Prostate gland (tissue), 2 donors: ENCODE measurements around the gene USP47. TPM values are rescaled to one million over a fixed set of nuclear protein-coding genes. Genes with fewer than 3 reads are reported as not detected.

Experiments used
- DNase-seq: peaks from one replicate; pipeline ENCODE4 v3.0.0-alpha.2; 2019; ENCODE audit warnings: low spot score
- H3K27ac ChIP-seq, 2 donors: fragments of 200-600 bp; sonication (generic); 2 replicates each; pipeline ENCODE4 v1.5.1; 2017 to 2019
- H3K27me3 ChIP-seq: fragments of 200-600 bp; sonication (generic); replicated peaks from 2 replicates; pipeline ENCODE4 v1.5.1; 2019; ENCODE audit not compliant: insufficient read depth
- H3K36me3 ChIP-seq, 2 donors: fragments of 200-600 bp; sonication (generic); 1 replicate in 1 of 2; 2 replicates in 1 of 2; pipeline versions ENCODE4 v1.5.1 to v1.8.1; 2017 to 2019
- H3K4me1 ChIP-seq: fragments of 200-600 bp; sonication (generic); replicated peaks from 2 replicates; pipeline ENCODE4 v1.5.1; 2019
- H3K4me3 ChIP-seq, 2 donors: fragments of 200-600 bp; sonication (generic); 2 replicates each; pipeline ENCODE4 v1.5.1; 2017 to 2019
- H3K9me3 ChIP-seq: fragments of 200-600 bp; sonication (generic); 2 replicates; pipeline ENCODE4 v1.5.1; 2017
- POLR2A ChIP-seq: fragments of 450-650 bp; IDR thresholded peaks from one replicate; pipeline ENCODE4 v1.6.1; 2016; ENCODE audit warnings: antibody characterized with exemption, mild to moderate bottlenecking
- POLR2AphosphoS5 ChIP-seq: sonication (generic); formaldehyde crosslinking; IDR thresholded peaks from one replicate; pipeline ENCODE4 v1.6.1; 2017; ENCODE audit warnings: antibody characterized with exemption
- WGBS: methylation state at CpG from one replicate; pipeline ENCODE4 v1.1.5; 2018; 5-methylcytosine and 5-hydroxymethylcytosine counted together
- intact Hi-C: fragments of 100-400 bp; cut with DNase I; formaldehyde crosslinking; loops from one replicate; pipeline ENCODE4 v1.14.2; 2022
- total RNA-seq, 2 donors: library from RNA; depleted of rRNA; stranded (reverse); fragments of >200 nt; gene quantifications; one replicate each; pipeline ENCODE4 v1.1.0, GENCODE V29; 2016
- TF ChIP-seq, protein P1 (sequence below), 4 experiments: fragments of 200-600 bp in 2 of 4; fragments of 450-650 bp in 2 of 4; sonication (generic) in 2 of 4; IDR thresholded peaks; 1 replicate in 3 of 4; 2 replicates in 1 of 4; pipeline ENCODE4 v1.5.1; 2016 to 2019; ENCODE audit warnings: antibody characterized with exemption in 4 of 4, mild to moderate bottlenecking in 2 of 4, moderate library complexity in 2 of 4

The USP47 gene
- total RNA-seq, 2 donors from 2014 or later = 58.4 to 76.6 TPM

GRCh38 chr11:11923828-11924227 is 82.1 kb downstream of the USP47 start:
- Histone ChIP-seq H3K4me1 (no peaks in the 10 kb centered on the region), H3K9me3 (no peaks in the 10 kb centered on the region), H3K27me3 (no peaks in the 10 kb centered on the region), H3K4me3 (no peak overlapping the region), H3K27ac (no peak overlapping the region), H3K36me3 (no peaks in the 10 kb centered on the region)
- no peak for TF ChIP-seq POLR2A
- TF ChIP-seq, protein P1, sequence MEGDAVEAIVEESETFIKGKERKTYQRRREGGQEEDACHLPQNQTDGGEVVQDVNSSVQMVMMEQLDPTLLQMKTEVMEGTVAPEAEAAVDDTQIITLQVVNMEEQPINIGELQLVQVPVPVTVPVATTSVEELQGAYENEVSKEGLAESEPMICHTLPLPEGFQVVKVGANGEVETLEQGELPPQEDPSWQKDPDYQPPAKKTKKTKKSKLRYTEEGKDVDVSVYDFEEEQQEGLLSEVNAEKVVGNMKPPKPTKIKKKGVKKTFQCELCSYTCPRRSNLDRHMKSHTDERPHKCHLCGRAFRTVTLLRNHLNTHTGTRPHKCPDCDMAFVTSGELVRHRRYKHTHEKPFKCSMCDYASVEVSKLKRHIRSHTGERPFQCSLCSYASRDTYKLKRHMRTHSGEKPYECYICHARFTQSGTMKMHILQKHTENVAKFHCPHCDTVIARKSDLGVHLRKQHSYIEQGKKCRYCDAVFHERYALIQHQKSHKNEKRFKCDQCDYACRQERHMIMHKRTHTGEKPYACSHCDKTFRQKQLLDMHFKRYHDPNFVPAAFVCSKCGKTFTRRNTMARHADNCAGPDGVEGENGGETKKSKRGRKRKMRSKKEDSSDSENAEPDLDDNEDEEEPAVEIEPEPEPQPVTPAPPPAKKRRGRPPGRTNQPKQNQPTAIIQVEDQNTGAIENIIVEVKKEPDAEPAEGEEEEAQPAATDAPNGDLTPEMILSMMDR (IDR thresholded peaks at IDR 0.05) = no peak
- no peak for TF ChIP-seq POLR2AphosphoS5
- no peak for DNase-seq
- intact Hi-C loops = no loop called here

DNA sequence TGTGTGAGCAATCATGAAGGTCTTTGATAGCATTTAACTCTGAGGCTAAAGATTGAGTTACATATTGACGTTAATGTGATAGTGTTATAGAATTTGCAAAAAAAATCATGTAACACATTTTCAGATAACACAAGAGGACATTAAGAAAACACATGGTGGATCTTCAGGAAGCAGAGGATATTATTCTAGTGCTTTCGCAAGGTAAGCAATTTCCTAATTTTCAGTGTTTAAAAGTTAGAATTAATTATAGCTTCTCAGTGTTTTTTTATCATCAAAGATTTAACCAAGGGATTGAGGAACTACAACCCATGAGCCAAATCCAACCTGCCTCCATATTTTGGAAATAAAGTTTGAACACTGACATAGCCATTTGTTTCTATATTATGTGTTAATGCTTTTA is 88.1 kb downstream of the USP47 start:
- no peak overlapping the region for H3K27ac ChIP-seq
- intact Hi-C loops = loop anchor here (2.0 to 5.0 kb wide), 2 partner anchors 115 to 352 kb away; no protein-coding TSS in a partner anchor
- no peak overlapping the region for H3K4me3 ChIP-seq
- no peaks in the 10 kb centered on the region for H3K9me3 ChIP-seq
- WGBS = 90% methylated on average over 2 of the region's 2 CpGs
- H3K36me3 ChIP-seq = no peaks in the 10 kb centered on the region
- no peaks in the 10 kb centered on the region for H3K27me3 ChIP-seq
- no peak for TF ChIP-seq POLR2AphosphoS5
- no peak for TF ChIP-seq POLR2A
- TF ChIP-seq, protein P1 (IDR thresholded peaks at IDR 0.05) = no peak
- no peak for DNase-seq
- no peaks in the 10 kb centered on the region for H3K4me1 ChIP-seq

DNA sequence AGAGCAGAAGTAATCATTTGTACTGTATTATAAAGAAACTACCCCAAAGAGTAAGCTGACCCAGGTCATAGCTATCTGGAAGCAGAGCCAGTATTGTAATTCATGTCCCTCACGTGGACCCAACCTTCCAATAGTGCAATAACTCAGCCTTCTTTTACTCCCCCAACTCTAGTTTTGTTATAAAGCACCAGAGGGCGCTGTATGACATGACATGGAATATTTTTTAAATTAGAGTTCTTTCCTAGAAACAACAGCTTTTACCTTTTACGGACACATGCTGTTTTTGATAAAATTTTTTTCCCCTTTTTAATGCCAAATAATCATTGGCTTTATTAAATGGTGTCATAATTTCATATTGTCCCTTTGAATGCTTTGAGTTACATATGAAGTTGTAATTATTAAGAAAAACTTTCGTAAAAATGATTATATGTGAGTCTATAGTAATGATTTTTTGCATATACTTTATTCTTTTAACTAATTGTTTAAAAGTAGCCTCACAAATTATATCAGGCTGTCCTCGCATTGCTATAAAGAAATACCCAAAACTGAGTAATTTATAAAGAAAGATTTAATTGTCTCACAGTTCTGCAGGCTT is 89.8 kb downstream of the USP47 start:
- DNase-seq = peak; percentile 12
- H3K27ac ChIP-seq = no peak overlapping the region

GRCh38 chr11:11935536-11935935 is 93.8 kb downstream of the USP47 start:
- Histone ChIP-seq H3K27ac (no peak overlapping the region), H3K36me3 (no peaks in the 10 kb centered on the region), H3K4me3 (no peak overlapping the region), H3K4me1 (no peaks in the 10 kb centered on the region), H3K27me3 (no peaks in the 10 kb centered on the region), H3K9me3 (no peaks in the 10 kb centered on the region)
- TF ChIP-seq POLR2AphosphoS5 (no peak), POLR2A (no peak)
- TF ChIP-seq, protein P1 (IDR thresholded peaks at IDR 0.05) = no peak
- WGBS = 97% methylated on average over 2 of the region's 2 CpGs
- no peak for DNase-seq
- intact Hi-C loops = no loop called here

More for the DNA sequence above, 89.8 kb downstream of the USP47 start:
- no peaks in the 10 kb centered on the region for H3K4me1 ChIP-seq
- 62% methylated on average over 5 of the region's 5 CpGs for WGBS
- H3K36me3 ChIP-seq = no peaks in the 10 kb centered on the region
- no peaks in the 10 kb centered on the region for H3K27me3 ChIP-seq
- no peaks in the 10 kb centered on the region for H3K9me3 ChIP-seq
- intact Hi-C loops = loop anchor here (2.0 to 5.0 kb wide), 2 partner anchors 113 to 351 kb away; no protein-coding TSS in a partner anchor
- TF ChIP-seq POLR2A = no peak
- peak; percentile 21 for TF ChIP-seq POLR2AphosphoS5
- TF ChIP-seq, protein P1 (IDR thresholded peaks at IDR 0.05) = peak; percentile 14 to 74 (median 59)
- H3K4me3 ChIP-seq = no peak overlapping the region

- no peak overlapping the region for H3K4me3 ChIP-seq
- H3K36me3 ChIP-seq = no peaks in the 10 kb centered on the region
- H3K9me3 ChIP-seq = no peaks in the 10 kb centered on the region
- H3K27ac ChIP-seq = no peak overlapping the region
- H3K27me3 ChIP-seq = no peaks in the 10 kb centered on the region
- intact Hi-C loops = no loop called here
- no peak for TF ChIP-seq POLR2AphosphoS5
- no peak for TF ChIP-seq POLR2A
- TF ChIP-seq, protein P1 (IDR thresholded peaks at IDR 0.05) = no peak
- no peak for DNase-seq
- 81% methylated on average over 3 of the region's 3 CpGs for WGBS
- H3K4me1 ChIP-seq = no peaks in the 10 kb centered on the region
These were observed 95.7 kb downstream of the USP47 start for GRCh38 chr11:11937433-11937832.
